RPMI8226 (cell line): Measurements from ENCODE around the gene TTLL9.
A peak's percentile ranks its signal among the peaks of the same experiment; 100 is the strongest.
"Not testable (repeated sequence)": the region's sequence is repeated elsewhere in the genome, so short reads cannot be mapped to it uniquely, and the experiment has no call there.

Source experiments
- DNase-seq: peaks from one replicate; pipeline ENCODE4 v3.0.0-alpha.2; 2015

Gene TTLL9, protein sequence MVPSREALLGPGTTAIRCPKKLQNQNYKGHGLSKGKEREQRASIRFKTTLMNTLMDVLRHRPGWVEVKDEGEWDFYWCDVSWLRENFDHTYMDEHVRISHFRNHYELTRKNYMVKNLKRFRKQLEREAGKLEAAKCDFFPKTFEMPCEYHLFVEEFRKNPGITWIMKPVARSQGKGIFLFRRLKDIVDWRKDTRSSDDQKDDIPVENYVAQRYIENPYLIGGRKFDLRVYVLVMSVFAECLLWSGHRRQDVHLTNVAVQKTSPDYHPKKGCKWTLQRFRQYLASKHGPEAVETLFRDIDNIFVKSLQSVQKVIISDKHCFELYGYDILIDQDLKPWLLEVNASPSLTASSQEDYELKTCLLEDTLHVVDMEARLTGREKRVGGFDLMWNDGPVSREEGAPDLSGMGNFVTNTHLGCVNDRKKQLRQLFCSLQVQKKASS

GRCh38 chr20:31869942-31870725 is at the start of gene TTLL9, which contains the start of gene DUSP15:
TSS of gene TTLL9 (plus strand) at chr20:31870634. CDS start at chr20:31871127, 493 bp downstream.
TSS of gene DUSP15 (minus strand) at chr20:31870527. CDS start at chr20:31870337, 190 bp downstream.
- DNase-seq, result no peak

DNA sequence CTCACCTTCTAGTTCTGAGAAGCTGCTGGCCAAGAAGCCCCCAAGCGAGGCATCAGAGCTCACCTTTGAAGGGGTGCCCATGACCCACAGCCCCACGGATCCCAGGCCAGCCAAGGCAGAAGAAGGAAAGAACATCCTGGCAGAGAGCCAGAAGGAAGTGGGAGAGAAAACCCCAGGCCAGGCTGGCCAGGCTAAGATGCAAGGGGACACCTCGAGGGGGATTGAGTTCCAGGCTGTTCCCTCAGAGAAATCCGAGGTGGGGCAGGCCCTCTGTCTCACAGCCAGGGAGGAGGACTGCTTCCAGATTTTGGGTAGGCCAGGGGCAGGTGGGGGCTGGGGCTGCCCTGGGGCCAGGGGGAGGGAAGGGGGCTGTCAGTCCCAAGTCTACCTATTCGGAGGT is 49.0 kb upstream of the TTLL9 start:
- DNase-seq, result no peak

- DNase-seq, result peak; percentile 89
Measured at GRCh38 chr20:31822421-31823330, 47.8 kb upstream of the TTLL9 start.

DNA sequence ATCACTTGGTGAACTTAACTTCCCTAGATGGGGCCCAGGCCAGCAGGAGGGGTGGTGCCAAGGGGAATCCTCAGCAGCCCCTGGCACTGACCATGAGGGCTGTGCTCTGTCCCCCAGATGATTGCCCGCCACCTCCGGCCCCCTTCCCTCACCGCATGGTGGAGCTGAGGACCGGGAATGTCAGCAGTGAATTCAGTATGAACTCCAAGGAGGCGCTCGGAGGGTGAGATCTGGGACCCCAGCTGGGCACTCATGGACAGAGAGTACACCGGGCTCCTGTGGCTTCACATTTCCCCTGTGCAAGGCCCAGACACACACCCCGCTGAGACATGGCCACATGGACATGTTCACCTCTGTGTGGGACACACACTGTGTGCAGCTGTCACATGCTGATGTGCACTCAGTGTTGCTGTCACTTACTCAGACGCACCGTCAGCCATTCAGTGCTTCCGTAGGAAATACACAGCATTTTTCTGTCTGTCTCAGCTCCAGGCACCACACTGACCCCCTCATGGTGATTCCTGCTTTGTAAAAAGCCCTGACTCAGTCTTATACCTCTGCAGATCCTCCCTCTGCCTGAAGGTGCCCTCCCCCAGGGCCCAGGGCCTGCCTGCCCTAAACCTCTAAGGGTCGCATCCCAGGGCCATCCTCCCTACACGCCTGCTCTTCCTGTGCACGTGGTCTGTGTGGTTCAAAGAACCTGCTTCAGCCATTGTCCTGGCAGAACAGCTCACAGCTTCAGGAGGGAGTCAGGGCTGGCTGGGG is 46.9 kb upstream of the TTLL9 start:
- peak; percentile 92 for DNase-seq

DNA sequence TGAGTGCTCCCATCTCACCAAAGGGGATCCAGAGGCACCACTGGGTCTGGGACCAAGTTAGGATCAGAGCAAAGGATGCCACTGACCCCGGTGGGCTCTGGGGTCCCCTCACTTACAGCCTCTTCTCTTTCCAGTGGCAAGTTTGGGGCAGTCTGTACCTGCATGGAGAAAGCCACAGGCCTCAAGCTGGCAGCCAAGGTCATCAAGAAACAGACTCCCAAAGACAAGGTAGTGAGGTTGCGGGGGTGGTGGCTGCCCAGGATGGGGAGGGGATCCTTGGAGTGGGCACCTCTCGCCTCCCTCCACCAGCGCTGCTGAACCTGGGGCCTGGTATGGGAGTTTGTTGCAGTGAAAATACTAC is 46.3 kb upstream of the TTLL9 start:
- no peak for DNase-seq

DNA sequence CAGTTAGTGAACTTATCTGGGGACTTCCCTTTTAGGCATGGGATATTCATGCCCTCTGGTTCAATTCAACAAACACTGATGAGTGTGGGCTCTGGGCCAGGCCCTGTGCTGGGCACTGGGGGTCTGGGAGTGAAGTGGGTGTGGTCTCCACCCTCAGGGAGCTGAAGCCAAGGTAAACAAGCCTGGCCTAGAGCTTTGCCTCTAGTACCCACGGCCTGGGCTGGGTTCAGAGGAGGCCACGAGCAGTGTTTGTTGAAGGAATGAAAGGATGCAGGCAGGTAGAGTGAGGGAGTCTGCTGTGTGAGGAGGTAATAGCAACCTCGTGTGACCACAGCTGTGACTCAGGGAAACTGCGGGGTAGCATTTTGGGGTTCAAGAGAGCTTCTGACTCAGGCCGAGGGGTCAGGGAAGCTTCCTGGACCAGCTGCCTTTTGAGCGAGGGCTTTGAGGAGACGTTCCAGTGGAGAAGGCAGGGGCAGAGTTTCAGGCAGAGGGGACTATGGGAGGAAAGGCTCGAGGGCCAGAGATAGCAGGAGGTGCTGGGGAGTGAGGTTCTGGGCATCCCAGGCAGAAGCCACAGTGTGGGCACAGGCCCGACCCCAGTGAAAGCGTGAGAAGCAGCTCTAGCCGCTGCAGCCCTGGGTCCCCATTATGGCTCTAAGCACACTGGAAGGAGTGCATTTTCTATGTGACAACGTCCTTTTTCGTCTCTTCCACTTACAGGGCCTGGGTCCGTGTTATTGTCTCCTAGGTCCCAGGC is 45.7 kb upstream of the TTLL9 start:
- peak; percentile 37 for DNase-seq

DNA sequence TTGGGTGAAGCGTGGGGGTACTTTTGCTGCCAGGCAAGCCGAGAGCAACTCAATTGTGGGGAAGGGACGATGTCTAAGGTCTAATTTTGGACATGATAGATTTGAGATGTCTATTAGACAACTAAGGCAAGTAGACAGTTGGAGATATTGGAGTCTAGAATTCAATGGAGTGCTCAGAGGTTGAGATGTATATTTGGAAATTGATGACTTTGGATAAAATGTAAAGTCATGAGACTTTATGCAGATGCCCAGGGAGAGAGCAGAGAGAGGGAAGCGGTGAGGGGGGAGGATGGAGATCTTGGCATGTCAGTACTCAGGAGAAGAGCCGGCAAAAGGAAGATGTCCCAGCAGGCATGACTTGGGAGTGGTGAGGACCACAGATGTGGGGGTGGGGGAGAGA is 44.4 kb upstream of the TTLL9 start:
- DNase-seq, result no peak

DNA sequence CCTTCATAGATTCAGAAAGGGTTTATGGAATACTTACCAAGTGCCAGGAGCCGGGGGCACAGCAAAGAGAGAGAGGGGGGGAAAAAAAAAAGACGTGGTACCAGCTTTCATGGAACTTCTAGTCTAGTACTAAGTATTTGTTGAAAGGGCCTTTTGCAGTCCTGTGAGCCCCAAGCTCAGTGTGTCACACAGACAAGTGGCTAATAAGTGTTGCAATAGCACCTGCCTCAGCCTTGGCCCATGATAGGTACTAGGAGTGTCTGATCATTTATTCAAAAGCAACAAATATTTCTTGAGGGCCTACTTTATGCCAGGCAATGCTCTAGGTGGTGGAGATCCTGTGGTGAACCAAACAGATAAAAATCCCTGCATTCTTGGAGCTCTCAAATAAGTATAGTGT is 43.4 kb upstream of the TTLL9 start:
- no peak for DNase-seq

DNA sequence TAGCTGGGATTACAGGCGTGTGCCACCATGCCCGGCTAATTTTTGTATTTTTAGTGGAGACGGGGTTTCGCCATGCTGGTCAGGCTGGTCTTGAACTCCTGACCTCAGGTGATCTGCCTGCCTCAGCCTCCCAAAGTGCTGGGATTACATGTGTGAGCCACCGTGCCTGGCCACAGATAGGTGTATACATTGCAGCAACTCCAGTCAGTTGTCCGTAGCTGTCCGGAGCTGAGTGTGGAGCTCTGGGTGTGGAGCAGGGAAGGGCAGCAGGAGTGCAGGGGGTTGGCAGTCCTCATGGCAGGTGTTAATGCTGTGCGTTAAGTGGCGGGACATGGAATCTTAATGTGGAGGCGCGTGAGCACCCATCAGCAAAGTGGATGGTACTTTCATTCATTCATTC is 42.4 kb upstream of the TTLL9 start:
- DNase-seq, result not testable (repeated sequence)

GRCh38 chr20:31829731-31830130 is 40.7 kb upstream of the TTLL9 start:
- DNase-seq, result no peak

DNA sequence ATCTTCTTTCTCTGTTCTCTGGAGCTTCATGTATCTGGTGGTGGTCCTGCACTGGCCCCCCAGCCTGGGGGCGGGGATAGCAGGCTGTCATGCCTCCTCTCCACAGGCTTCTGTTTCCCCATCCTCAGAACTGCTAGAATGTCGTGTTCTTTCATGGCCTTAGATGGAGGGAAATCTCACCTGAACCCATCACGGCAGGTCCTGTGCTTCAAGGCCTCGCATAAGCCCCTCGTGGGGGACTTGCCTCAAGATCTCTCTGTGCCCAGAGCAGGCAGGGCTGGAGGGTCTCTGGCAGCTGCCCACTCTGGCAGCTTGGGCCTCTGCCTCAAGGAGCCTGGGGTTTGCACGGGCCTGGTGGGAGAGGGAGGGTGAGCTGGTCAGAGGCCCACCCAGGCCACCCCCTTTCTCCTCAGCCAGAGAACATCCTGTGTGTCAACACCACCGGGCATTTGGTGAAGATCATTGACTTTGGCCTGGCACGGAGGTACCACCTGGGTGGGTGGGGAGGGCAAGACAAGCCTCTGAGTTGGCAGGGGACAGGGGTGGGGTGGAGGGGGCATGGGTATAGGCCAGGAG is 39.9 kb upstream of the TTLL9 start:
- DNase-seq, result no peak

DNA sequence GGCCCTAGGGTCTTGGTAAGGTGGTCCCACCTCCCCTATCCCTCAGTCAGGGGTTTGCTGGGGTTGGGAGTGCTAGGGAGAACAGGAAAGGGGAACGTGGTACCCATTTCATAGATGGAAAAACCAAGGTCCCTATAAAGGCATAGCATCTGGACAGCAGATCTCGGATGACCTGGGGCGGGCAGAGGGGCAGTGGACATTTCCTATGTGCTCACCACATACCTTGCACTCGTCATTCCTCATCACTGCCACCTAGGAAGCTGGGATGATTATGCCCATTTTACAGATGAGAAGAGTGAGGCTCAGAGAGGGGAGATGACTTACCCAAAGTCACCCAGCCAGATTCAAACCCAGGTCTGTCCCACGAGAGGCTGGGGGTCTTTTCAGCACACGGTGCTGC is 39.2 kb upstream of the TTLL9 start:
- DNase-seq, result no peak

- no peak for DNase-seq
Measured at GRCh38 chr20:31831771-31832306, 38.6 kb upstream of the TTLL9 start.

DNA sequence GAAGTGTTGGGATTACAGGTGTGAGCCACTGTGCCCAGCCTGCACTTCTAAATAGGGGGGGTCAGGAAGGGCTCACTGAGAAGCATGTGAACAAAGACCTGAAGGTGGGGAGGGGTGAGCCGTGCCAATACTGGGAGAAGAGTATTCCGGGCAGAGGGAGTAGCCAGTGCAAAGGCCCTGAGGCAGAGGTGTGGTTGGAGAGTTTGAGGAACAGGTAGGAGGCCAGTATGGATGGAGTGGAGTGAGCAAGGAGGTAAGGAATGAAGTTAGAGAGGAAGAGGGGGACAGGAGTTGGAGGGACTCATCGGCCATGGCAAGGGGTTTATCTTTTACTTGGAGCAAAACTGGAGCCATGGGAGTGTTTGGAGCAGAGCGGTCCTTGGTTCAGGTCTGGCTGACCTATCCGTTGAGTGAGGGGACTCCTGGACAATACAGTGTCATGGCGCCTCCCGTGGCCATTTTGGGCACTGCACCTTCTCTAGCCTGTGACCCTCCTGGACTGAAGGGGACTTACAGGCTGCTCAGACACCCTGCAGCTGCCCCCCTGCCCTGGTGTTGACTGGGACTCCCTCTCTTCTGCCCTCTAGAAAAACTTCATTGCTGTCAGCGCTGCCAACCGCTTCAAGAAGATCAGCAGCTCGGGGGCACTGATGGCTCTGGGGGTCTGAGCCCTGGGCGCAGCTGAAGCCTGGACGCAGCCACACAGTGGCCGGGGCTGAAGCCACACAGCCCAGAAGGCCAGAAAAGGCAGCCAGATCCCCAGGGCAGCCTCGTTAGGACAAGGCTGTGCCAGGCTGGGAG is 37.1 kb upstream of the TTLL9 start:
- DNase-seq, result peak; percentile 66

GRCh38 chr20:31833931-31834521 is 36.4 kb upstream of the TTLL9 start:
- DNase-seq, result no peak

GRCh38 chr20:31835554-31835953 is 34.9 kb upstream of the TTLL9 start:
- peak; percentile 77 for DNase-seq

DNA sequence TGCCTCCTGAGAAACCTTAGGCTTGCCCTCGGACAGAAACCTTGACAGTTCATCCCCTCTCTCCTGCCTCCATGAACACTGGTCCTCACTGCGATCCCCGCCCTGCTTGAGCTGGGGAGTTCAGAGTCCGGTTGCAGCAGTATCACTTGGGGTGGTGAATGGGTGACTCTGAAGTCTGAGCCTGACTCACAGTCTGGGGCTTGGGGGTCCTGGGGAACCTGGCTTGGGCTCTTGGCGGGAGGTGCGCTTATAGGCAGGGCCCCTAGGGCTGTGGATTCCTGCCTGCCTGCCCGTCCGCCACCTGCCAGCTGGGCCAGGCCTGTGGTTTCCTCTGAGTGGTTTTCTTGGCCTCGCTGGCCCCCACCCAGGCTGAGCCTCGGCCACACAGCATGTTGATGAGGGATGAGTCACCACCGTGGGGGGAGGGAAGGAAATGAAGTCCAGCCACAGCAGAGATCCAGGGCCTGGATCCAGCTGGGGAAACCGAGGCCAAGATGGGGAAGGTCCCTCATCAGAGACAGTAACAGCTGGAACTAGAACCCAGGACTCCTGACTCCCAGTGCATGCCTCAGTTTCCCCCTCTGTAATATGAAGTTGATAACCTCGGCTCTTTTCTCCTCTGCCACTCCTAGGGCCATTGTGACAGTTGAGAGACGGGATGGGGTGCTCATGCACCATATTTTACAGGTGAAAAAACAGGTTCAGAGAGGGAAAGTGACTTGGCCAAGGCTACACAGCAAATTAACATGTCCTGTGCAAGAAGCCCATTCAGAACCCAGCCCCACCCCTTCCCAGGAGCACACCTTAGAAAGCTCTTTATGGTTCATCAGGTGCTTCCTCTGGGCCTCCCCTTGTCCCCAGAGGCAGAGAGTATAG is 34.2 kb upstream of the TTLL9 start:
- peak; percentile 95 for DNase-seq

- no peak for DNase-seq
Measured at GRCh38 chr20:31836853-31837608, 33.4 kb upstream of the TTLL9 start.
